Measurements from ENCODE around the gene SETBP1.
"Not testable (repeated sequence)": the region's sequence is repeated elsewhere in the genome, so short reads cannot be mapped to it uniquely, and the experiment has no call there.

The SETBP1 gene

DNA sequence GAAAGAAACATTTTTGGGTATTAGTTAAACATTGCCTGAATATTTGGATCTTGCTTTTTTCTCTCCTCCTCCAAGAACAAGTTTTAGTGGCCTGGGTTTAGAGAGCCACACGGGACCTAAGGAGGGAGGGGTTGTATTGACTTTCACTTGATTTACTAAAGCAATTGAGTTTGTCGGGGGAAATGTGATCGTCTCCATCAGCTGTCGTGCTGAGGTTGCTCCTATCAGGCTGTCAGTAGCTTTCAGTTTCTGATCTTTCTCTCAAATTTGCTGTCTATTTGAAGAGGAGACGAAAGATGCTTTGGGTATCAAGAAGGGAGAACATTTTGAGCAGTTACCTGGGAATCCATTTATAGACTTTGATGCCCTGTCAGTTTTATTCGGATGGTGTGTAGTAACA, 106.0 kb downstream of the SETBP1 start:
- H3K4me1 Mint-ChIP-seq: peaks cover 16% of the 10 kb centered on the region
- no peaks in the 10 kb centered on the region for H3K36me3 Mint-ChIP-seq (ENCODE audit: low read depth)
- DNase-seq (no peak), ATAC-seq (no peak)
- H3K4me3 Mint-ChIP-seq: peak overlapping the region; percentile 41
- H3K27me3 Mint-ChIP-seq: peaks cover 4% of the 10 kb centered on the region
- H3K27ac Mint-ChIP-seq: peak overlapping the region; percentile 29
- no peaks in the 10 kb centered on the region for H3K9me3 Mint-ChIP-seq

DNA sequence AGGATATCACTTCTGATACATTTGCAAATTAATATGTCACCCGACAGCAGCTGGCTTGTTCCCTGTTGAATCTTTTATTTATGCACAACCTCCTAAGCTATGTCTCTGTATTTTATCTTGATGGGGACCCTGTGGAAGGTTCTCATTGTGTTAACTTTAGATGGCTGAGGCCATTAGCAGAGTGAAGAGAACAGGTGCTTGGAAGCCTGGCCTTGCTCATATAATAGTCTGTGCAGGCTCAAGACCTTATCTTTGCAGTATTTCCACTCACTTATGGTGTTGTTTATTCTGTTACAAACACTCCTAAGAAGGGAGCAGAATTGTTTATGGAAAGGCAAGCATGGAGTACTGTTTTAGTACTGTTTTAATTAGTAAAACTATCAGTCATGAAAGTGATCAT, 107.6 kb downstream of the SETBP1 start:
- Mint-ChIP-seq H3K36me3 (ENCODE audit: low read depth) (no peaks in the 10 kb centered on the region), H3K4me3 (no peak overlapping the region), H3K9me3 (no peaks in the 10 kb centered on the region), H3K27me3 (peaks cover 4% of the 10 kb centered on the region), H3K4me1 (peaks cover 16% of the 10 kb centered on the region), H3K27ac (no peak overlapping the region)
- ATAC-seq: no peak
- no peak for DNase-seq

DNA sequence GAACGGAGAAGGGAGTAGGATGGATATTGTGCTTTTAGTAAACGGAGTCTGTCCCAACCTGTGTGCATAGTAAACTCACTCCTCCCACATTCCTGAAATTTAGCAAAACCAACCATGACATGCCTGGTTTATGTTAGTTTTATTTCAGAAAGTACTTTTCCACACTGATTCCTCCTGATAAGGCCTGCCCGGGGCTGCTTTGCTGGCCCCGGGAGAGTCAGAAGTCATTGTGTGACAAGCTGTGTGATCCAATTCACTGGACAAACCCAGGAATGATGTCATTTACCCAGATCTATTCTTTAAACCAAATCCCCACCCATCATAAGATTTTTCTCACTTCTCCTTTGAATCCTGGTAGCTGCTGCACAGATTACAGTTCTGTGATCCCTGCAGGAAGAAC, 109.0 kb downstream of the SETBP1 start:
- Mint-ChIP-seq H3K4me1 (peaks cover 23% of the 10 kb centered on the region), H3K27me3 (peaks cover 6% of the 10 kb centered on the region), H3K27ac (no peak overlapping the region), H3K36me3 (ENCODE audit: low read depth) (no peaks in the 10 kb centered on the region), H3K9me3 (no peaks in the 10 kb centered on the region), H3K4me3 (no peak overlapping the region)
- DNase-seq: no peak
- no peak for ATAC-seq

DNA sequence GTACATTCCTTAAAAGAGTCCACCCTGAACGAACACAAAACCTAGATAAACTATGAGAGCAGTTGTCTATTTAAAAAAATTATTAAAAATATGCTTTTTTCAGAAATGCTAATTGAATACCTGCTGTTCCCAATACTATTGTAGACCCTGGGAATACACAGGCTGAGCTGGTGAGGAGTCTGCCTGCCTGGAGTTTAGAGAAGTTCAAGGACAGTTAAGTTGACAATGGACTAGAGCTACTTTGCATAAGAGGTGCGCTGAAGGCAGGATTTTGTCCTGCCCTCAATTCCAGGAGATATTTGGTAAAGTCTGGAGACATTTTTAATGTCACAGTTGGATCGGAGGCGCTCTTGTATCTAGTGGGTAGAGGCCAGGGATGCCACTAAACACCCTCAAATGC, 110.2 kb downstream of the SETBP1 start:
- Mint-ChIP-seq H3K9me3 (no peaks in the 10 kb centered on the region), H3K4me3 (no peak overlapping the region), H3K4me1 (peaks cover 31% of the 10 kb centered on the region), H3K27ac (no peak overlapping the region), H3K27me3 (peaks cover 6% of the 10 kb centered on the region), H3K36me3 (ENCODE audit: low read depth) (no peaks in the 10 kb centered on the region)
- DNase-seq (no peak), ATAC-seq (no peak)

DNA sequence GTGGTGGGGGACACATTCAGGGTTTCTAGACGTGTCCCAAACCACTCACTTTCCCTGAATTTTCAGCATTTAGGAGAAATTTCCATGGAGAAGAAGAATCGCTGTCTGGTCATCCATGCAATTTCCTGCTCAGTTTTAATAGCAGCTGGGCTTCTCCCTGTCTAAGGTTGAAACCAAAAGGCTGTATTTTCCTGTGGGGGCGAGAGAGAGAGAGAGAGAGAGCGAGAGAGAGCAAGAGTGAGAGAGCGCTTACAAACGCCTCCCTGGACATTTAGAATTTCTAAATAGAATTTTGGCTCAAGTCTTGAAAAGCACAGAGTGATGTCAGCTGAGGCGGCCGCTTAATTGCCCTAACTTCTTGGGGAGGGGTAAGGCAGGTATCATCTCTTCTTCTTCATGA, 110.8 kb downstream of the SETBP1 start:
- no peak for DNase-seq
- Mint-ChIP-seq H3K9me3 (no peaks in the 10 kb centered on the region), H3K36me3 (ENCODE audit: low read depth) (no peaks in the 10 kb centered on the region), H3K27me3 (peaks cover 6% of the 10 kb centered on the region), H3K4me3 (no peak overlapping the region), H3K27ac (no peak overlapping the region), H3K4me1 (peaks cover 31% of the 10 kb centered on the region)
- no peak for ATAC-seq

DNA sequence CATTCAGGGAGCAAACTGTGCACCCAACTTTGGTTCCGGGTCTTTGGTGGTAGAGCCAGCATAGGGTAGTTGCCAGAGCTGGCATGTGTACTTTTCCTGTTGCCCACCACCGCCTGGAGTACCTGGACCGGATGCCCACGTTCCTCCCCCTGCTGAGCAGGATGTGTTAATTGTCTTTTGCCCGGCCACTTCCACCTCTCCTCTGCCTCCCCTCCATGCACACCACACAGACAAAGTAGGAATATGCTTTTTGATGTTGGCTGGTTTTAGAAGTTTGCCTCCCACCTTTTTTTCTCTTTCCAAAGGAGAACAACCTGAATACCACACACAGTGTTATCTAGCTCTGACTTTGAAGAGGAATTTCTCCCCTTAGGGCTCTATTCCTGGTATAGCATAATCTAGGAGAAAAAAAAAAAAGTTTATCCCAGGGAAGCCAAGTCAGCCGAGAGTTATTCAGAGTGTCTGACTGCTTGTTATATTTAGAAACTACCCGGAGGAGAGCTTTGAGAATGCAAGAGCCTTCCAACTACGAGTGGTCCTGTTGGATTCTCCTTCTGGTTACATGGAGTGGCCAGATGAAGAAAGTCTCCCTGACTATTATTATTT, 111.9 kb downstream of the SETBP1 start:
- Mint-ChIP-seq H3K27ac (no peak overlapping the region), H3K27me3 (peaks cover 6% of the 10 kb centered on the region)

DNA sequence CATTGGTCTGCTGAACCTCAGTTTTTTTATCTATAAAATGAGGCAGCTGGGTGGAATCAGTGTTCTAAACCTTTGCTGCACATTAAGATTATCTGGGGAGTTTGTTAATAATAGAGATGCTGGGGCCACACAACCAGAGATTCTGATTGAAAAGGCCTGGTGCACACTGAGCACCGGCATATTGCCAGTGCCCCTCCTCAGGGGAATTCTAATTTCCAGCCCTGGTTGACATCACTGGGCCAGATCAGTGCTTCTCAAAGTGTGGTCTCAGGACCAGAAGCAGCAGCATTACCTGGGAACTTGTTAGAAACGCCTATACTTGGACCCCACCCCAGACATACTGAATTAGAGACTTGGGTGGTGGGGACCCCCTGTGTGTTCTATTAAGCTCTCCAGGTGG, 112.5 kb downstream of the SETBP1 start:
- Mint-ChIP-seq H3K4me3 (no peak overlapping the region), H3K36me3 (ENCODE audit: low read depth) (no peaks in the 10 kb centered on the region), H3K4me1 (peaks cover 42% of the 10 kb centered on the region), H3K27ac (no peak overlapping the region), H3K27me3 (peaks cover 6% of the 10 kb centered on the region), H3K9me3 (no peaks in the 10 kb centered on the region)
- ATAC-seq (no peak), DNase-seq (no peak)

More for the DNA sequence above, 111.9 kb downstream of the SETBP1 start:
- H3K36me3 Mint-ChIP-seq (ENCODE audit: low read depth): no peaks in the 10 kb centered on the region
- no peak overlapping the region for H3K4me3 Mint-ChIP-seq
- no peaks in the 10 kb centered on the region for H3K9me3 Mint-ChIP-seq
- H3K4me1 Mint-ChIP-seq: peaks cover 36% of the 10 kb centered on the region
- DNase-seq (no peak), ATAC-seq (no peak)

DNA sequence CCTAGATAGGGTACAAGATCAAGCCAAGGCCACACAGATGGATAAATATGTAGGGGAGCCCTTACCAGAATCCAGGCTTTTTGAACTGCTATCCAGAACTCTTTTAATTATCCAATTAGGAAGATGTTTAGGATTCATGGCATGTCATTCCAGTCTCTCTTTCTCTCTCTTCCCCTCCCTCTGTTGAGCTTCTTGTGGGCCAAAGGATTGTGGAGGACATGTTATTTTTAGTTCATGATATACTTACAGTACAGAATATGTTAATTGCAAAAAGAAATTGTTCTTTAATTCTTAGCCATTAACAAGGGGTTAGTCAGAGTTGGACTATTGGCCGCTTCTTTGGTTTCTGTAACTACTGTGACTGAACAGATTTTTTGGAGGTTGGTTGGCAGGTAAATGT, 113.0 kb downstream of the SETBP1 start:
- H3K27ac Mint-ChIP-seq: no peak overlapping the region
- no peak overlapping the region for H3K4me3 Mint-ChIP-seq
- no peak for ATAC-seq
- H3K36me3 Mint-ChIP-seq (ENCODE audit: low read depth): no peaks in the 10 kb centered on the region
- peaks cover 6% of the 10 kb centered on the region for H3K27me3 Mint-ChIP-seq
- H3K9me3 Mint-ChIP-seq: no peaks in the 10 kb centered on the region
- H3K4me1 Mint-ChIP-seq: peaks cover 47% of the 10 kb centered on the region
- DNase-seq: no peak

DNA sequence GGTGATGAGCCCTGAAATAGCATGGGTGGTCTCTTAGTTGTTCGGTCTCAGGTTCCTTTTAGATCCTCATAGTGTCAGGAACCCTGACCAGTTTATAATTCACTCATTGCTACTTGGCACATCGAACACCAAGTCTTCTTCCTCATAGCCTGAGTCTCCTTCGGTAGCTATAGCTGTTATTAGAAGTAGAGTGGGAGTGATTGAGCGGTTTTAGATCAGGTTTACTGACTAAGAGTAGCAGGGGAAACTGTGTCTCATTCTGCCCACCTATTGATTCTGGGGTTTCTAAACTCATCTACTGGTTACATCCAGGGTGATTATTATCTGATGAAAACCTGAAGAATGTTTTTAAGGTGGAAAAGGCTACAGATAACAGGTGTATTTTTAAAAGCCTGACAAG, 114.6 kb downstream of the SETBP1 start:
- H3K27ac Mint-ChIP-seq: peak overlapping the region; percentile 40
- ATAC-seq (peak; percentile 77), DNase-seq (no peak)
- no peak overlapping the region for H3K4me3 Mint-ChIP-seq
- peaks cover 1% of the 10 kb centered on the region for H3K9me3 Mint-ChIP-seq
- peaks cover 63% of the 10 kb centered on the region for H3K4me1 Mint-ChIP-seq
- peaks cover 2% of the 10 kb centered on the region for H3K36me3 Mint-ChIP-seq (ENCODE audit: low read depth)
- peaks cover 2% of the 10 kb centered on the region for H3K27me3 Mint-ChIP-seq

DNA sequence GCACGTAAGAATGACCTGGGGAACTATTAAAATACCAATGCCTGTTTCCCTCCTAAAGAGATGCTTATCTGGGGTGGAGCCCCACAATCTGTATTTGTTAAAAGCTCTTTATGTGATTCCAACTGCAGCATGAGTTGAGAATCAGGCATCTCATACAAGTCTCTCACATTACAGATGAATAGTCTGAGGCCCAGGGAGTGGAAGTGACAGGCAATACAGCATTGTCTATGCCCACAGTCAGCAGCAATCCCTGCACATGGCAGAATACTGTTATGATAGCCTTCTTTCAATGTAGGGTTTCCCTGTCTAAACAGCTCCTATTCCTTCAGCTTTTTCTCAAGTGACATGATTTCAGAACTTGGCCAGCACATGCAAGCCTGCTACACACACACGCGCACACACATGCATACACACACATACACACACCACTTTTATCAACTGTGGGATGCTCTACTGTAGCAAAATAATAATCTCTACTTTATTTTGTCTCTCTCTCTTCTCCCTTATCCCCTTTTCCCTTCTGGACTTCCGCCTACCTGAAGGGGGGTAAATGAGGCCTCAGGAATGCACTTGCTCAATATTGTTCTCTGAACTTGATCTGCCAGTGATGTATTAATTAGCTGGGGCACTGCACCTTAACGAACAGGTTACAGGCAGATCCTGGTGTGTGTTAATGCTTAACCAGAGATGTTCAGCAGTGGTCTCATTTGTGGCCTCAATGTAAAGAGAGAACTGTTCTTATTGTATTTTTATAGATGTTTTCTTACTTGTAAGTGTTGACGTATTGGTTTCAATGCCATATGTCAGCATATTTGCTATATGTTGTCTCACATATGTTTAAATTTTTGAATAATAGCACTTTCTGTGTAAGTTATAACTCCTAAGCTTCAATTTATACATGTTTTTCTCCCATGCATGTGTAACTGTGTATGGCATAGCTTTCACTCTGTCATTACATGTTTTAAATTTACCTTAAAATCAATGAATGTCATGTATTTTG, 116.0 kb downstream of the SETBP1 start:
- Mint-ChIP-seq H3K27ac (peak overlapping the region; percentile 28), H3K4me3 (no peak overlapping the region), H3K36me3 (ENCODE audit: low read depth) (peaks cover 10% of the 10 kb centered on the region), H3K4me1 (peaks cover 67% of the 10 kb centered on the region), H3K27me3 (peaks cover 2% of the 10 kb centered on the region), H3K9me3 (peaks cover 6% of the 10 kb centered on the region)
- no peak for DNase-seq
- no peak for ATAC-seq

DNA sequence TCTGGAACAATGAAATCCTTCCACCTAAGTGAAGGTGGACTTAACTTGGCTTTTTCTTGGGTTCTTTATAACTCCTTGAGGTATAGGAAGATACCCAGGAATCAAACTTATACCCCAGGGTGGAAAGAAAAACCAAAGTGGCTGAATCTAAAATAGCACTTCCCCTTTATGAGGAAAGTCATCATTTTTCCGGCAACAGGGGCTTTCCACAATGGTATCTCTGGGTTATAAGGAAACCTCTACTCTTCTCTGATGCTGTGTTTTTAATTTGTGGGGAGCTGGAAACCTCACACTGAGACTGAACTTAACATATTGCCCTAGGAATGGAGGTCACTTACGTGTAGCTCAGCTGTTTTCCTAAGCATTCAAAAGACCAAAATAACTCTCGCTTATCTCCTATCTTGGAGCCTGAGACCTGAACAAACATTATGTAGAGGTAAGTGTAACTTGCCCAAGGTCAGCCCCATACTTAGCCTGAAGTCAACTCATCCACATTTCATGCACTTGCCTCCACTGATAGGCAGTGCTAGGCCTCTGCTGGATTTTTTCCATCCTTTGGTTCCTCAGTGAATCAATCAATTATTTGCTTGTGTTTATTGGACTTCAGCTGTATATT, 117.9 kb downstream of the SETBP1 start:
- DNase-seq (no peak), ATAC-seq (peak; percentile 53)
- Mint-ChIP-seq H3K4me3 (peak overlapping the region; percentile 23), H3K27me3 (peaks cover 2% of the 10 kb centered on the region), H3K36me3 (ENCODE audit: low read depth) (peaks cover 14% of the 10 kb centered on the region), H3K27ac (peak overlapping the region; percentile 89), H3K9me3 (peaks cover 6% of the 10 kb centered on the region), H3K4me1 (peaks cover 83% of the 10 kb centered on the region)

DNA sequence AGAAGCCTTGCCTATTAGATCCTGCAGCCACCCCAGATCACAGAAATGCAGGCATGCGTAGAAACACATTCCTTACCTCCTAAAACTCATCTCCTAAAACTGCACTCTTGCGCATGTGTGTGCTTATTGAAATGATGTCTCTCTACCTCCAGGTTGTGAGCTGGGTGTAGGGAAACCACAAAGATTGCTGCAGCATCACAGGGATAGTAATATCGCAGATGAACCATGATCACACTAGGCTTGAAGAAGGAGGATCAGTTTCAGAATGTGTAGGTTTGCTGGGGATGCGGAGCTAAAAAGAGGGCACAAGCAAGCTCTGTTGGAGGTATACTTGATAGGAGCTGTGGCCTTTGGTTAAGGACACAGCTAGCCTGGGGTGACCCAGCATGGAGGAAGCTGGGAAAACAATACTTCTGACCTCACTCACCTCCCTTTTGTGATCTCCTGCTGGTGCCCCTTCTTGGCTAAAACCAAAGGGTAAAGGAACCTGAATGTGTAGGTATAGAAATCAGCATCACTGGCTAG, 118.8 kb downstream of the SETBP1 start:
- peak; percentile 56 for ATAC-seq
- peaks cover 88% of the 10 kb centered on the region for H3K4me1 Mint-ChIP-seq
- peaks cover 6% of the 10 kb centered on the region for H3K9me3 Mint-ChIP-seq
- peak; percentile 9 for DNase-seq
- peak overlapping the region; percentile 23 for H3K4me3 Mint-ChIP-seq
- peaks cover 16% of the 10 kb centered on the region for H3K36me3 Mint-ChIP-seq (ENCODE audit: low read depth)
- no peaks in the 10 kb centered on the region for H3K27me3 Mint-ChIP-seq
- peak overlapping the region; percentile 89 for H3K27ac Mint-ChIP-seq

DNA sequence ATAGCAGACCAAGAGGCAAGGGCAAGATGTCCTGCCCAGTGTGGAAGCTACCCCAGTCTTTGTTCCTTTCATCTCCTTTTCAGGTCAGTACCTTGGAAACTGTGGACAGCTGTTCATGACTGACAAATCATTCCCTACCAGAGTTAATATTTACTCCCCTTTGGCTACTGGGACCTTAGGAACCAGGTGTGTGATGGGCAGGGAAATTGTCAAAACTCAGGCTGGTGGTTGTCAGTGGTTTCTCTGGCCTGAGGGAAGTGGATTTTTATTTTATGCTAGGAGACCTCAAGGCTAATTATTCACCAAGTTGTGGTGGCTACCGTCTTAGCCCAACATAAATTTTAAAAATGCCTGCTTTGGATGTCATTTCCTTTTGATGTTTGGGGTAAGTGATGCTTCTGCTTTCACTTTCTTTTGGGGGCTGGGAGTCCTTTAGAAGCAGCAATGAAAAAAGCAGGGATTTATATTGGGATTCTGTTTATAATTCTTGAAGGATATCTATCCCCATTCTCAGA, 119.3 kb downstream of the SETBP1 start:
- H3K27ac Mint-ChIP-seq: peak overlapping the region; percentile 89
- peak overlapping the region; percentile 42 for H3K4me3 Mint-ChIP-seq
- no peak for ATAC-seq
- H3K36me3 Mint-ChIP-seq (ENCODE audit: low read depth): peaks cover 16% of the 10 kb centered on the region
- peaks cover 88% of the 10 kb centered on the region for H3K4me1 Mint-ChIP-seq
- no peak for DNase-seq
- H3K9me3 Mint-ChIP-seq: peaks cover 6% of the 10 kb centered on the region
- no peaks in the 10 kb centered on the region for H3K27me3 Mint-ChIP-seq

DNA sequence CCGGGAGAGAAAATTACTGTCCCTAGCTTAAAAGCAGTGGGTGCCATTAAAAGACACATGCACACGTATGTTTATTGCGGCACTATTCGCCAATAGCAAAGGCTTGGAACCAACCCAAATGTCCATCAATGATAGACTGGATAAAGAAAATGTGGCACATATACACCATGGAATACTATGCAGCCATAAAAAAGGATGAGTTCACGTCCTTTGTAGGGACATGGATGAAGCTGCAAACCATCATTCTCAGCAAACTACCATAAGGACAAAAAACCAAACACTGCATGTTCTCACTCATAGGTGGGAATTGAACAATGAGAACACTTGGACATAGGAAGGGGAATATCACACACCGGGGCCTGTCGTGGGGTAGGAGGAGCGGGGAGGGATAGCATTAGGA, 120.1 kb downstream of the SETBP1 start:
- not testable (repeated sequence) for H3K27me3 Mint-ChIP-seq, H3K4me3 Mint-ChIP-seq, DNase-seq, ATAC-seq, H3K9me3 Mint-ChIP-seq
- H3K27ac Mint-ChIP-seq: peak overlapping the region; percentile 89
- H3K36me3 Mint-ChIP-seq (ENCODE audit: low read depth): peaks cover 16% of the 10 kb centered on the region
- H3K4me1 Mint-ChIP-seq: peaks cover 85% of the 10 kb centered on the region
